Adrenal gland (tissue), 5 donors: ENCODE results near the gene ARPC5L.

Experiments used
- POLR2A ChIP-seq, 2 donors: fragments of 450-650 bp; IDR thresholded peaks; one replicate each; pipeline ENCODE4 v1.6.1; 2017; ENCODE audit warnings: antibody characterized with exemption in 2 of 2, mild to moderate bottlenecking in 2 of 2, moderate library complexity in 1 of 2
- TF ChIP-seq, protein P1 (sequence below), 6 experiments: fragments of 450-650 bp in 4 of 6; fragments of 200-600 bp in 2 of 6; sonication (generic) in 1 of 6; IDR thresholded peaks; 1 replicate in 5 of 6; 2 replicates in 1 of 6; pipeline versions ENCODE4 v1.5.1 to v1.8.0; 2016 to 2021; ENCODE audit warnings: antibody characterized with exemption in 6 of 6, mild to moderate bottlenecking in 2 of 6, moderate library complexity in 1 of 6
- donor health status: DM: no; HTN: no; CAD: no.

- TF ChIP-seq, protein P1, sequence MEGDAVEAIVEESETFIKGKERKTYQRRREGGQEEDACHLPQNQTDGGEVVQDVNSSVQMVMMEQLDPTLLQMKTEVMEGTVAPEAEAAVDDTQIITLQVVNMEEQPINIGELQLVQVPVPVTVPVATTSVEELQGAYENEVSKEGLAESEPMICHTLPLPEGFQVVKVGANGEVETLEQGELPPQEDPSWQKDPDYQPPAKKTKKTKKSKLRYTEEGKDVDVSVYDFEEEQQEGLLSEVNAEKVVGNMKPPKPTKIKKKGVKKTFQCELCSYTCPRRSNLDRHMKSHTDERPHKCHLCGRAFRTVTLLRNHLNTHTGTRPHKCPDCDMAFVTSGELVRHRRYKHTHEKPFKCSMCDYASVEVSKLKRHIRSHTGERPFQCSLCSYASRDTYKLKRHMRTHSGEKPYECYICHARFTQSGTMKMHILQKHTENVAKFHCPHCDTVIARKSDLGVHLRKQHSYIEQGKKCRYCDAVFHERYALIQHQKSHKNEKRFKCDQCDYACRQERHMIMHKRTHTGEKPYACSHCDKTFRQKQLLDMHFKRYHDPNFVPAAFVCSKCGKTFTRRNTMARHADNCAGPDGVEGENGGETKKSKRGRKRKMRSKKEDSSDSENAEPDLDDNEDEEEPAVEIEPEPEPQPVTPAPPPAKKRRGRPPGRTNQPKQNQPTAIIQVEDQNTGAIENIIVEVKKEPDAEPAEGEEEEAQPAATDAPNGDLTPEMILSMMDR (IDR thresholded peaks at IDR 0.05): peak; percentile 82 to 100 (median 99)
- no peak for TF ChIP-seq POLR2A (IDR thresholded peaks at IDR 0.05)
These were observed 8.9 kb upstream of the ARPC5L start, which contains the start of gene WDR38 for GRCh38 chr9:124852829-124853531.
